Endothelial cell of hepatic sinusoid (primary cell): ENCODE data around the gene CREB5.

Source experiments
- in situ Hi-C: cut with HindIII; loops from 2 replicates; pipeline ENCODE4 v1.10.0; 2017; ENCODE audit warnings: low sequenced_read_pairs

Gene CREB5

DNA sequence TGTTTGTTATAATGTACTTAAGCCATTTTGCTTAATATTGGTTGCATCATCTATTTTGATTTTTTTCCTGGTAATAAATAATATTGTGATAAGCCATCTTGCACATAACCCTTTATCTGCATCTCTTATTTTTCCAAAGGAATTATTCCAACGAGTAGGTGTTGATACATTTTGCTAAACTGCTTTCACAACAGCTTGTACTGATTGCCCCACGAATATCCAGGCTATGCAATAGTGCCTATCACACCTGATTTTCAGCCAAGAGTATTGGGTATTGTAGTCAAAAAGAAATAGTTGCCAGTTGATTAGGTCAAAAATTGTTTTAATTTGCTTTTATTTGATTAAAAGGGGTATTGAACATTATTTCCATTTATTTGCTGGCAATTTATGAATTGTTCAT, 20.7 kb downstream of the CREB5 start:
- in situ Hi-C loops: no loop called here

- in situ Hi-C loops: no loop called here
Measured at GRCh38 chr7:28433699-28434219, 21.4 kb downstream of the CREB5 start.

GRCh38 chr7:28434510-28434909, 22.2 kb downstream of the CREB5 start:
- in situ Hi-C loops: no loop called here

DNA sequence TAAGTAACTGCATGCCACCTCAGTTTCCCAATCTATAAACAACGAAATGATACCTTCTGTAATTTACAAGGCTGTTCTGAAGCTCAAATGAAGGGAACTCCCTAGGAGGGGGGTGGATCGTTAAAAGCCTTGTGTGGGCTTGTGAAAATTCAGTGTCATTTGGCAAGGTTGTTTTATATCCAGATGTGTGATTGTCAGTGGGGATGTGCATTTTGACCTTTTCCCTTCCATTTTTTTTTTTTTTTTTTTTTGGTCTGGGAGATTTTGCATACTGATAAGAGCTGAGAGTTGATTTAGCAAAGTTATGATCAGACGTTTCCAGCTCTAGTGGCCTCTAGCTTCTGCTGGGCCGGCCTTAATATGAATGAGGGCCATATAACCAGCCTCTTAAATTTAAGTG, 22.8 kb downstream of the CREB5 start:
- in situ Hi-C loops: no loop called here

- in situ Hi-C loops: no loop called here
Measured at GRCh38 chr7:28435732-28436378, 23.5 kb downstream of the CREB5 start.

DNA sequence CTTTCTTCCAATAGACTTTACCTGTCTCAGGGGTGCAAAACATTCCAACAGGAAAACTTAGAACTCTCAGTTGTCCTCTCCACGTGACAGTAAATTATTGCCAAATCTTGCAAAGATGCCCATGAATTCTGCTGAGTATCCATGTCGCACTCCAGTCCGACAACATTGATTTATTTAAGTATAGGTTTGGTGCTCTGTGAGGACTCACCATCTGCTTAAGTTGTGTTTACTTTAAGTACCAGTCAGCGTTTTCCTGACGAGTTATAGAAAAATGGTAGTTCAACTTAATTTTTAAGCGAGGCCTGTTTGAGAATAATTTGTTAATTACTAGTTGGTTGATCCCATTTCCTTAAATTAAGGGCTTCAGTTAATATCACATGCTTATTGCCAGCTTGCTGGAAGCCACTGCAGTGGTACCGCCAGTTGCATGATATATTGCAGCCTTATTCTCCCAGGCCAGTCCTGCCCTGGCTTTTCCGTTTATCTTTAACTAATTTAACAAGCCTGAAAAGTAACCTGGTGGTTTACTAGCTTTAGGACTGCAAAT, 27.8 kb downstream of the CREB5 start:
- in situ Hi-C loops: no loop called here

GRCh38 chr7:28442540-28443420, 30.5 kb downstream of the CREB5 start:
- in situ Hi-C loops: no loop called here

DNA sequence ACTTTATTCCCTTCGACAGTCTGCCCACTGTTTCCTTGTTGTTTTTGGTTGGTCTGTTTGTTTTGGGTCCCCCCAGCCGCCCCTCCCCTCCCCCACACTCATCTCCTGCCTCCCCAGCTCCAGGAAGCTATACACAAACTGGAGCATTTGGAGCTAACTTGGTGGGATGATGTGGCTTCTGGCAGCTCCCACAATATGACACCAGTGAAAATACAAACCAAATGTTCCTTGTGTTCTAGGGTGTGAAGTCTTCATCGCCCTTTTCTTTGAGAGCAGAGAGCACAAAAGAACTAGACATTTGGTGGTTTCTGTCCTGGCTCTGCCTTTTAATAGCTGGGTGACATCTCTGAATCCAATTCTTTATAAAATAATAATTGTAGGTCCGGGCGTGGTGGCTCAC, 33.8 kb downstream of the CREB5 start:
- in situ Hi-C loops: no loop called here

GRCh38 chr7:28447071-28447470, 34.8 kb downstream of the CREB5 start:
- in situ Hi-C loops: no loop called here

- in situ Hi-C loops: no loop called here
Measured at GRCh38 chr7:28448708-28449107, 36.4 kb downstream of the CREB5 start.

DNA sequence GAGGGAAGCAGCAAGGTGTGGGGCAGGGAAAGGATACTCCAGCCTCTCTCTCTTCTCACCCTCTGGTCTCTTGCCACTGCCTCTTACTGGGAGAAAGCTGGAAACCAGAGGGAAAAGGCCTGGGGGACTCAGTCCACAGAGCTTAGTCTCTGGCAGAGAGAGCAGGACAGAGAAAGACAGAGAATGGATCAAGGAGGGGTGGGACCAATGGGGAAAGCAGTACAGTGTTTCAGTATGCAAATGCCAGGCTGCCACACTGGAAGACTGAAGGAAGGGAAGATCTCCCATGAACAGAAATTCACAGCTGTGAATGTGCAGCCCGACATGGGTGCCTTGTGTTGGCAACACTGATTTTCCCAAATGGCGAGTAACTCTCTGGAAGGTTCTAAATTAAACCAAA, 40.4 kb downstream of the CREB5 start:
- in situ Hi-C loops: no loop called here

- in situ Hi-C loops: no loop called here
Measured at GRCh38 chr7:28455486-28455885, 43.2 kb downstream of the CREB5 start.

- in situ Hi-C loops: no loop called here
Measured at GRCh38 chr7:28456044-28456443, 43.7 kb downstream of the CREB5 start.

DNA sequence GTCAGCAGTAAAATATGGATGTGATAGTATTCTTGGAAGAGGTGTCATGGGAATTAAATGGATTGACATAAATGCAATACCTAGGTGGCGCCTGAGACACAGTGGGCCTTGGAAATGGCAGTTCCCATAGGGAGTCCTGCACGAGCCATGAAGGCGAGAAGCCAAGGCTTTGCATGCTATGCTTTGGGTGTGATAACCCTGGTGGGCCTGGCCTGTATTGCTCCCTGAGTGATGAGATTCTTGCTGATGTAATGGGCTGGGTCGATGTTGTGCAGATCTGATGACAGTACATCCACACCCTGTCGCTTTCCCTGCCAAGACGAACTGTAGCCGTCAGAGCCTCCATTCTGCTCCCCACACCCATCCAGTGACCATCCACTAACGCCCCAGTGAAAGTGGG, 46.4 kb downstream of the CREB5 start:
- in situ Hi-C loops: no loop called here

DNA sequence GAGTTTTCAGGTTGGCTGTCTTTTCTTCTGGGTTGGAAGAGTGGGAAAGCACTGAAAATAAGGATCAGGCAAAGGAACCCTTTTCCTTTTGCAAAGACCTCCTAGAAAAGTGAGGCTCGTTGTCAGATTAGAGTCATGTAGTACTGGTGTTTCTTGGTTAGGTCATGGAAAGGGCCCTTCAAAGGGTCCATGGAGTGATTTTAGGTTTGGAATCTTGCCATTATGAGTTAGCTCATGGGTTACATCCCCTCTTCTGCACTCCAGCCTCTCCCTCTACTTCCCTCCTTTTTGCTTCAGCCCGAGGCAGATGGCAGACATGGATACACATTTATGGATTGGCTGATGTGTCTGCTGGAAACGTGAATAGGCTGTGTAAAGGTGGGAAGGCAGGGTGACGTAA, 47.0 kb downstream of the CREB5 start:
- in situ Hi-C loops: no loop called here

DNA sequence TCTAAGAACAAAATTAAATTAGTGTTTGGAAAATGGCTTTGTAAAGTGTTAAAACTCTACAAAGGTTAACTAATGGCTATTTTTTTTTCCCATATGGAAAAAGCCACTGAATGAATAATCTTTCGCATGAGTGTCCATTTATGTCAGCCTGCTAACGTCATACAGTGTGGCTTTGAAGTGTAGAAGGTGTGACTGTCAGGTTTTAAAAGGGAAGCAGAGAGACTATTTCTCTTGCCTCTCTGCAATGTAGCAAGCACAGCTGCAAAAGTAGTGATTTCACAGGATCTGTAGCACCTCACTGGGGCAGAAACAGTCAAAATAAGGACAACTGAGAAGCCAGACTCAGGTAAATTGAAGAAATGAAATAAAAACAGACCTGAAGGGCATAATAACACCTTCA, 53.4 kb downstream of the CREB5 start:
- in situ Hi-C loops: no loop called here

GRCh38 chr7:28466341-28466740, 54.0 kb downstream of the CREB5 start:
- in situ Hi-C loops: no loop called here

- in situ Hi-C loops: no loop called here
Measured at GRCh38 chr7:28466885-28467284, 54.6 kb downstream of the CREB5 start.

DNA sequence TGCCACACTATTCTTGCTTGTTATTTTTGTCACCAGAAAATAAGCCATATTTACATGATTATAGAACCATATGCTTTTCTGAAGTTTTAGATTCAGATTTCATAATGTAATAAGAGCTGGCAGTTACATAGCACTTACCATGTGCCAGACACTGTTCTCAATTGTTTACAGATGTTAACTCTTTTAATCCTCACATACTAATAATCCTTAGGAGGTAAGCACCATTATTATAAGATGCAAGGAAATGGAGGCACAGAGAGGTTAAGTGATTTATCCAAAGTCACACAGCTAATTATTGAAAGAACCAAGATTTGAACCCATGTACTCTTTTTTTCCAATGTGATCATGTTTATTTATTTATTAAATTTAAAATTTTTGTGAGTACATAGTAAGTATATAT, 57.2 kb downstream of the CREB5 start:
- in situ Hi-C loops: no loop called here

DNA sequence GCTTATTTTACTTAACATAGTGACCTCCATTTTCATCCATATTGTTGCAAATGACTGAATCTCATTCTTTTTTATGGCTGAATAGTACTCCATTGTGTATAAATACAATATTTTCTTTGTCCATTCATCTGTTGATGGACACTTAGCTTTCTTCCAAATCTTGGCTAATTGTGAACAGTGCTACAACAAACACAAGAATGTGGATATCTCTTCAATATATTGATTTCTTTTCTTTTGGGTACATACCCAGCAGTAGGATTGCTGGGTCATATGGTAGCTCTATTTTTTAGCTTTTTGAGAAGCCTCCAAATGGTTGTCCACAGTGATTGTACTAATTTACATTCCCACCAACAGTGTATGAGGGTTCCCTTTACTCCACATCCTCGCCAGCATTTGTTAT, 58.0 kb downstream of the CREB5 start:
- in situ Hi-C loops: no loop called here

GRCh38 chr7:28472332-28472731, 60.0 kb downstream of the CREB5 start:
- in situ Hi-C loops: no loop called here
